ENCODE measurements around the gene DSG3.

GRCh38 chr18:31503011-31503410 lies 55.5 kb downstream of the DSG3 start:
- TF ChIP-seq, protein P1, sequence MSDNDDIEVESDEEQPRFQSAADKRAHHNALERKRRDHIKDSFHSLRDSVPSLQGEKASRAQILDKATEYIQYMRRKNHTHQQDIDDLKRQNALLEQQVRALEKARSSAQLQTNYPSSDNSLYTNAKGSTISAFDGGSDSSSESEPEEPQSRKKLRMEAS (IDR thresholded peaks at IDR 0.05), result no peak
- TF ChIP-seq, protein P2, sequence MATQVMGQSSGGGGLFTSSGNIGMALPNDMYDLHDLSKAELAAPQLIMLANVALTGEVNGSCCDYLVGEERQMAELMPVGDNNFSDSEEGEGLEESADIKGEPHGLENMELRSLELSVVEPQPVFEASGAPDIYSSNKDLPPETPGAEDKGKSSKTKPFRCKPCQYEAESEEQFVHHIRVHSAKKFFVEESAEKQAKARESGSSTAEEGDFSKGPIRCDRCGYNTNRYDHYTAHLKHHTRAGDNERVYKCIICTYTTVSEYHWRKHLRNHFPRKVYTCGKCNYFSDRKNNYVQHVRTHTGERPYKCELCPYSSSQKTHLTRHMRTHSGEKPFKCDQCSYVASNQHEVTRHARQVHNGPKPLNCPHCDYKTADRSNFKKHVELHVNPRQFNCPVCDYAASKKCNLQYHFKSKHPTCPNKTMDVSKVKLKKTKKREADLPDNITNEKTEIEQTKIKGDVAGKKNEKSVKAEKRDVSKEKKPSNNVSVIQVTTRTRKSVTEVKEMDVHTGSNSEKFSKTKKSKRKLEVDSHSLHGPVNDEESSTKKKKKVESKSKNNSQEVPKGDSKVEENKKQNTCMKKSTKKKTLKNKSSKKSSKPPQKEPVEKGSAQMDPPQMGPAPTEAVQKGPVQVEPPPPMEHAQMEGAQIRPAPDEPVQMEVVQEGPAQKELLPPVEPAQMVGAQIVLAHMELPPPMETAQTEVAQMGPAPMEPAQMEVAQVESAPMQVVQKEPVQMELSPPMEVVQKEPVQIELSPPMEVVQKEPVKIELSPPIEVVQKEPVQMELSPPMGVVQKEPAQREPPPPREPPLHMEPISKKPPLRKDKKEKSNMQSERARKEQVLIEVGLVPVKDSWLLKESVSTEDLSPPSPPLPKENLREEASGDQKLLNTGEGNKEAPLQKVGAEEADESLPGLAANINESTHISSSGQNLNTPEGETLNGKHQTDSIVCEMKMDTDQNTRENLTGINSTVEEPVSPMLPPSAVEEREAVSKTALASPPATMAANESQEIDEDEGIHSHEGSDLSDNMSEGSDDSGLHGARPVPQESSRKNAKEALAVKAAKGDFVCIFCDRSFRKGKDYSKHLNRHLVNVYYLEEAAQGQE (IDR thresholded peaks at IDR 0.05; ENCODE audit: low read depth), result no peak
- TF ChIP-seq EP300 (IDR thresholded peaks at IDR 0.05; ENCODE audit: borderline replicate concordance), result no peak
- TF ChIP-seq ZBTB7A (IDR thresholded peaks at IDR 0.05; ENCODE audit: low read depth), result no peak
- TF ChIP-seq, protein P3, sequence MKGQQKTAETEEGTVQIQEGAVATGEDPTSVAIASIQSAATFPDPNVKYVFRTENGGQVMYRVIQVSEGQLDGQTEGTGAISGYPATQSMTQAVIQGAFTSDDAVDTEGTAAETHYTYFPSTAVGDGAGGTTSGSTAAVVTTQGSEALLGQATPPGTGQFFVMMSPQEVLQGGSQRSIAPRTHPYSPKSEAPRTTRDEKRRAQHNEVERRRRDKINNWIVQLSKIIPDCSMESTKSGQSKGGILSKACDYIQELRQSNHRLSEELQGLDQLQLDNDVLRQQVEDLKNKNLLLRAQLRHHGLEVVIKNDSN (IDR thresholded peaks at IDR 0.05), result no peak
- TF ChIP-seq YY1 (IDR thresholded peaks at IDR 0.05; ENCODE audit: low read depth), result no peak
- no peak for TF ChIP-seq FOXM1 (IDR thresholded peaks at IDR 0.05; ENCODE audit: borderline replicate concordance, low read depth)
- no peak for TF ChIP-seq RAD21 (IDR thresholded peaks at IDR 0.05; ENCODE audit: low read depth)
- TF ChIP-seq TAF1 (IDR thresholded peaks at IDR 0.05; ENCODE audit: low read depth), result no peak
- TF ChIP-seq CREB1 (IDR thresholded peaks at IDR 0.05; ENCODE audit: low read depth), result no peak
- TF ChIP-seq NFIC (IDR thresholded peaks at IDR 0.05), result no peak
